Stomach (tissue), 9 donors: ENCODE results near the gene BANF1. TPM values are rescaled to one million over a fixed set of nuclear protein-coding genes. Genes with fewer than 3 reads are reported as not detected.

Experiments
- DNase-seq, 2 donors: peaks; one replicate each; pipeline versions ENCODE4 v3.0.0 to v3.0.0-alpha.2; 2013 to 2019
- H3K27ac ChIP-seq, 5 donors: fragments of 200-600 bp in 4 of 5; sonication (generic) in 4 of 5; one replicate each; pipeline ENCODE4 v1.5.1; 2013 to 2019; ENCODE audit warnings: mild to moderate bottlenecking in 1 of 5, moderate library complexity in 1 of 5
- H3K27me3 ChIP-seq, 3 donors: fragments of 200-600 bp; sonication (generic); one replicate each; pipeline ENCODE4 v1.5.1; 2017 to 2019; ENCODE audit warnings: mixed run types in 1 of 3
- H3K36me3 ChIP-seq, 4 donors: fragments of 200-600 bp; sonication (generic); 1 replicate in 3 of 4; 2 replicates in 1 of 4; pipeline ENCODE4 v1.5.1; 2016 to 2019
- H3K4me1 ChIP-seq, 4 donors: fragments of 200-600 bp; sonication (generic); one replicate each; pipeline ENCODE4 v1.5.1; 2016 to 2019
- H3K4me3 ChIP-seq, 4 donors: fragments of 200-600 bp; sonication (generic) in 3 of 4; one replicate each; pipeline ENCODE4 v1.5.1; 2016 to 2019; ENCODE audit warnings: mild to moderate bottlenecking in 1 of 4
- H3K9me3 ChIP-seq, 4 donors: fragments of 200-600 bp; sonication (generic); one replicate each; pipeline ENCODE4 v1.5.1; 2016 to 2019
- EP300 ChIP-seq: sonication (generic); formaldehyde crosslinking; IDR thresholded peaks from one replicate; pipeline ENCODE4 v1.6.1; 2017; ENCODE audit warnings: antibody characterized with exemption
- POLR2A ChIP-seq, 4 donors: fragments of 450-650 bp; IDR thresholded peaks; one replicate each; pipeline ENCODE4 v1.6.1; 2016; ENCODE audit warnings: antibody characterized with exemption in 4 of 4, control low read depth in 2 of 4, mild to moderate bottlenecking in 1 of 4, moderate library complexity in 1 of 4
- POLR2AphosphoS5 ChIP-seq, 3 donors: sonication (generic); formaldehyde crosslinking; IDR thresholded peaks; one replicate each; pipeline ENCODE4 v1.6.1; 2016; ENCODE audit warnings: antibody characterized with exemption in 3 of 3
- WGBS, 5 donors: extraction: QIAGEN DNeasy Blood & Tissue Kit in 3 of 5; methylation state at CpG; one replicate each; pipeline versions ENCODE4 v1.1.5 to v1.1.7; 2013 to 2018; 5-methylcytosine and 5-hydroxymethylcytosine counted together
- intact Hi-C: fragments of 100-400 bp; cut with DNase I; formaldehyde crosslinking; loops from one replicate; pipeline ENCODE4 v1.15.1; 2023; ENCODE audit warnings: low total_unique reads
- polyA plus RNA-seq, 3 donors: library from polyadenylated mRNA; stranded (reverse); fragments of 200-250 nt; gene quantifications; one replicate each; pipeline ENCODE4 v1.2.3, GENCODE V29; 2013
- total RNA-seq, 5 donors: library from RNA; depleted of rRNA; stranded (reverse); fragments of >200 nt; gene quantifications; one replicate each; pipeline versions ENCODE4 v1.1.0 to v1.2.3, GENCODE V29; 2014 to 2016
- TF ChIP-seq, protein P1 (sequence below), 7 experiments: fragments of 450-650 bp in 4 of 7; fragments of 200-600 bp in 3 of 7; sonication (generic) in 3 of 7; IDR thresholded peaks; one replicate each; pipeline ENCODE4 v1.5.1; 2016 to 2019; ENCODE audit warnings: antibody characterized with exemption in 7 of 7, control low read depth in 2 of 7, mild to moderate bottlenecking in 1 of 7
- donor health status: healthy with polysubstance abuse.
- donor health status: Bipolar disorder and iron deficiency.
- donor health status: healthy.

Gene BANF1
- total and polyA plus RNA-seq, 8 donors: 12.3 to 207 (median 46.1) TPM

DNA sequence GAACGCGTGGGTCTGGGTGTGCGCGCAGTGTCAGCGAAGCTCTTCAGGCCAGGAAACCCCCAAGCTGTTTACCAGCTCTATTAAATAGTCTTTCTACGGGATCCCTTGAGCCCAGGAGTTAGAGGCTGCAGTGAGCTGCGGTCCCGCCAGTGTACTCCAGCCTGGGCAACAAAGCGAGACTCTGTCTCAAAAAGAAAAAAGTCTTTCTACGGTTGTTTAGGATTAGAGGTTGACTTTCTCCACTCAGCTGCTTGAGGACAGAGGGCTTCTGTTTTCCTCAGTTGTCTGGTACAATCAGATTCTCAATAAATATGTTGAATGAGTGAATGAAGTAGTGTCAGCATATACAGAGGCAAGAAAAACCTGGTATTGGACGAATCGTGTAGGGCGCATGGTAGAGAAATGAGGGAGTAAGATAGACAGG lies 40.1 kb upstream of the BANF1 start:
- H3K4me1 ChIP-seq: peaks cover 17 to 38% (median 32%) of the 10 kb centered on the region in 4 donors
- DNase-seq: no peak
- no peaks in the 10 kb centered on the region for H3K9me3 ChIP-seq
- H3K4me3 ChIP-seq: peak overlapping the region; percentile 97 to 100 (median 98)
- H3K27ac ChIP-seq: peak overlapping the region in 4 of 5 donors; percentile 86 to 94 (median 92)
- WGBS, 5 donors: 2 to 8% (median 5%) methylated on average over 8 to 13 of the region's 13 CpGs
- TF ChIP-seq POLR2A (IDR thresholded peaks at IDR 0.05) (no peak), EP300 (no peak), POLR2AphosphoS5 (IDR thresholded peaks at IDR 0.05) (no peak)
- TF ChIP-seq, protein P1, sequence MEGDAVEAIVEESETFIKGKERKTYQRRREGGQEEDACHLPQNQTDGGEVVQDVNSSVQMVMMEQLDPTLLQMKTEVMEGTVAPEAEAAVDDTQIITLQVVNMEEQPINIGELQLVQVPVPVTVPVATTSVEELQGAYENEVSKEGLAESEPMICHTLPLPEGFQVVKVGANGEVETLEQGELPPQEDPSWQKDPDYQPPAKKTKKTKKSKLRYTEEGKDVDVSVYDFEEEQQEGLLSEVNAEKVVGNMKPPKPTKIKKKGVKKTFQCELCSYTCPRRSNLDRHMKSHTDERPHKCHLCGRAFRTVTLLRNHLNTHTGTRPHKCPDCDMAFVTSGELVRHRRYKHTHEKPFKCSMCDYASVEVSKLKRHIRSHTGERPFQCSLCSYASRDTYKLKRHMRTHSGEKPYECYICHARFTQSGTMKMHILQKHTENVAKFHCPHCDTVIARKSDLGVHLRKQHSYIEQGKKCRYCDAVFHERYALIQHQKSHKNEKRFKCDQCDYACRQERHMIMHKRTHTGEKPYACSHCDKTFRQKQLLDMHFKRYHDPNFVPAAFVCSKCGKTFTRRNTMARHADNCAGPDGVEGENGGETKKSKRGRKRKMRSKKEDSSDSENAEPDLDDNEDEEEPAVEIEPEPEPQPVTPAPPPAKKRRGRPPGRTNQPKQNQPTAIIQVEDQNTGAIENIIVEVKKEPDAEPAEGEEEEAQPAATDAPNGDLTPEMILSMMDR (IDR thresholded peaks at IDR 0.05): no peak
- H3K36me3 ChIP-seq: peaks cover 29 to 37% (median 37%) of the 10 kb centered on the region in 4 donors
- H3K27me3 ChIP-seq: peaks cover 0 to 12% (median 0%) of the 10 kb centered on the region in 3 donors
- intact Hi-C loops: loop anchor here (5.0 kb wide), 1 partner anchor 80 kb away; no protein-coding TSS in a partner anchor

DNA sequence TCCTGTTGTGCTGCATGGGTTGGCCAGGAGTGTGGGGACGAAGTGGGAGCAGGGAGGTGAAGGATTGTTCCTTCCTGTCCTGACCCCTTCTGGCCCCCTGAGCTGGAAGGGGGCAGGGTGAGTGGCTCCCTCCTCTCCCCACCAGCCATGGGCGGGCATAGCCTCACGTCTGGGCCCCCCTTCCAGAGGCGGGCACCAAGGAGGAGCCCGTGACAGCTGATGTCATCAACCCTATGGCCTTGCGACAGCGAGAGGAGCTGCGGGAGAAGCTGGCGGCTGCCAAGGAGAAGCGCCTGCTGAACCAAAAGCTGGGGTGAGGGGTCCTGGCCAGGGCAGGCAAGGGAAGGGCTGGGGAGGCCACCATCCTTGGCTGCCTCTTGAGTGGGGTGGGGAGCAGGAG lies 37.4 kb upstream of the BANF1 start:
- Histone ChIP-seq H3K36me3 (peaks cover 56 to 65% (median 64%) of the 10 kb centered on the region in 4 donors), H3K27me3 (no peaks in the 10 kb centered on the region), H3K9me3 (no peaks in the 10 kb centered on the region), H3K27ac (no peak overlapping the region), H3K4me1 (peaks cover 17 to 39% (median 36%) of the 10 kb centered on the region in 4 donors), H3K4me3 (no peak overlapping the region)
- 79 to 94% (median 85%) methylated on average over 9 to 10 of the region's 10 CpGs for WGBS, 5 donors
- intact Hi-C loops: loop anchor here (5.0 kb wide), 1 partner anchor 83 kb away; no protein-coding TSS in a partner anchor
- no peak for TF ChIP-seq EP300
- TF ChIP-seq POLR2AphosphoS5 (IDR thresholded peaks at IDR 0.05): no peak
- no peak for DNase-seq

DNA sequence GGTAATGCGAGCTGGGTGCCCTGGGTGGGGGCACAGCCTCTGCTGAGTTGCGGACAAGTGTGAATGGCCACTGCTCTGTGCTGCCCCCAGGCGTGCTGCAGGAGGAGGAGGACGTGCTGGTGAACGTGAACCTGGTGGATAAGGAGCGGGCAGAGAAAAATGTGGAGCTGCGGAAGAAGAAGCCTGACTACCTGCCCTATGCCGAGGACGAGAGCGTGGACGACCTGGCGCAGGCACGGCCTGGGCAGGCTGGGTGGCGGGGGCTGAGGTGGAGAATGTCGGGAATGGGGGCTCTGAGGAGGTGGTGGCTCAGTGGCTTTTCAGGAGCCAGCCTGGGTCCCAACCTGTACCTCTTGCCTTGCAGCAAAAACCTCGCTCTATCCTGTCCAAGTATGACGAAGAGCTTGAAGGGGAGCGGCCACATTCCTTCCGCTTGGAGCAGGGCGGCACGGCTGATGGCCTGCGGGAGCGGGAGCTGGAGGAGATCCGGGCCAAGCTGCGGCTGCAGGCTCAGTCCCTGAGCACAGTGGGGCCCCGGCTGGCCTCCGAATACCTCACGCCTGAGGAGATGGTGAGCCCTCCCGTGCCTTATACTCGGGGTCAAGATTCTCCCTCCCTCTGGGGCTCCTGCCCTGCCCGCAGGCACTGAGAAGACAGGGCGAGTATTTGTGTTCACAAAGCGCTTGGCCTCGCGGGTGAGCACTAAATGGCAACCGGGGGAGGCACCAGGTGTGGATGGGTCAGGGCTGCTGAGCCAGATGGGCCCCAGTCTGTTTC lies 36.1 kb upstream of the BANF1 start:
- Histone ChIP-seq H3K27me3 (no peaks in the 10 kb centered on the region), H3K9me3 (no peaks in the 10 kb centered on the region), H3K4me1 (peaks cover 13 to 37% (median 30%) of the 10 kb centered on the region in 4 donors), H3K27ac (no peak overlapping the region), H3K4me3 (no peak overlapping the region), H3K36me3 (peaks cover 60 to 71% (median 71%) of the 10 kb centered on the region in 4 donors)
- TF ChIP-seq EP300 (no peak), POLR2A (IDR thresholded peaks at IDR 0.05) (no peak), POLR2AphosphoS5 (IDR thresholded peaks at IDR 0.05) (no peak)
- TF ChIP-seq, protein P1 (IDR thresholded peaks at IDR 0.05): no peak
- 93 to 95% (median 94%) methylated on average over 28 to 36 of the region's 36 CpGs for WGBS, 5 donors
- intact Hi-C loops: no loop called here
- DNase-seq: no peak

DNA sequence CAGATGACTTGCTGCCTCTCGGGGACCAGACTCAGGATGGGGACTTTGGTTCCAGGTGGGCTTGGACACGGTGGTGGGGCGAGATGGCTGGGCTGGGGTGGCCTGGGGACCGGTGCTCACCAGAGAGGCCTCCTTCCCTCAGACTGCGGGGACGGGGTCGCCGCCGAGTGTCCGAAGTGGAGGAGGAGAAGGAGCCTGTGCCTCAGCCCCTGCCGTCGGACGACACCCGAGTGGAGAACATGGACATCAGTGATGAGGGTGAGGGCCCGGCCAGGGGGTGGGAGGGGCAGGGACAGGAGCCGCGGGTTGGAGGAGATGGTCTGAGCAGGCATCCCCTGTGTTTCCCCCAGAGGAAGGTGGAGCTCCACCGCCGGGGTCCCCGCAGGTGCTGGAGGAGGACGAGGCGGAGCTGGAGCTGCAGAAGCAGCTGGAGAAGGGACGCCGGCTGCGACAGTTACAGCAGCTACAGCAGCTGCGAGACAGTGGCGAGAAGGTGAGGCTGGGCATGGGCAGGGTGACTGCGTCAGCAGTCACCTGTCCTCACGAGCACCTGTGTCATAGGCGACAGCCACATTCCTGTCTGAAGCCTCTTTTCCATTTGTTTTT lies 34.9 kb upstream of the BANF1 start:
- no peak overlapping the region for H3K27ac ChIP-seq
- TF ChIP-seq, protein P1 (IDR thresholded peaks at IDR 0.05): no peak
- TF ChIP-seq EP300 (no peak), POLR2AphosphoS5 (IDR thresholded peaks at IDR 0.05) (no peak), POLR2A (IDR thresholded peaks at IDR 0.05) (no peak)
- no peak overlapping the region for H3K4me3 ChIP-seq
- WGBS, 5 donors: 90 to 95% (median 95%) methylated on average over 24 to 30 of the region's 30 CpGs
- H3K27me3 ChIP-seq: no peaks in the 10 kb centered on the region
- H3K36me3 ChIP-seq: peaks cover 60 to 82% (median 80%) of the 10 kb centered on the region in 4 donors
- no peaks in the 10 kb centered on the region for H3K9me3 ChIP-seq
- DNase-seq: no peak
- intact Hi-C loops: no loop called here
- peaks cover 12 to 33% (median 24%) of the 10 kb centered on the region in 4 donors for H3K4me1 ChIP-seq
